Measurements from ENCODE around the gene ACE.

Gene ACE

GRCh38 chr17:63490858-63491400 lies 14.1 kb downstream of the ACE start:
- DNase-seq (ENCODE audit: low read depth in 1 of 2, low spot score in 1 of 2), result no peak

GRCh38 chr17:63491413-63491812 lies 14.6 kb downstream of the ACE start:
- no peak for DNase-seq (ENCODE audit: low read depth in 1 of 2, low spot score in 1 of 2)

DNA sequence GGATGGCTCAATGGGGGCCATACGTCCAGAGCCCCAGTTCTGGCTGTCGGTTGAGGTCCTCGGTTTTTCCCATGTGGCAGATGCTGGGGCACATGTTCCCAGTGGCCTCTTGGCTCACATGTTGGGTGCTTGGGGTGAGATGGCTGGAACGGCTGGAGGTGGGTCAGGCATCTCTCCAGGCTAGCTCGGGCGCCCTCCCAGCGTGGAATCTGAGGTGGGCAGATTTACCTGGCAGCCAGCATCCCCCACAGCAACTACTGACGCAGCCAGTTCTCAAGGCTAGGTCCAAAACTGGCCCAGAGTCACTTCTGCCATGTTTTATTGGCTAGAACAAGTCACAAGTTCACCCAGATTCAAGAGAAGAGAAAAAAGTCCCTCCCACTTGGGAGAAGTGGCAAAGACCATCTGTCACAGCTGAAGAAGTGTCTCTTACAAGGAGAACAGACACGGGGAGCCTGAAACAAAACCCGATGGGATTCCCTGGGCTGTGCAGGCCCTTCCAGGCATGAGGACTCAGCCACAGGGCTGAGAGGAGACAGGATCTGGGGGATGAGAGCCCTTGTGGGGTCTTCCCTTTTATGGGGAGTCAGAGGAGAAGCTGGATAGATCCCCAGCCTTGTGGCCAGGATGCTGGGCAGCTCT lies 15.2 kb downstream of the ACE start:
- no peak for DNase-seq (ENCODE audit: low read depth in 1 of 2, low spot score in 1 of 2)

DNA sequence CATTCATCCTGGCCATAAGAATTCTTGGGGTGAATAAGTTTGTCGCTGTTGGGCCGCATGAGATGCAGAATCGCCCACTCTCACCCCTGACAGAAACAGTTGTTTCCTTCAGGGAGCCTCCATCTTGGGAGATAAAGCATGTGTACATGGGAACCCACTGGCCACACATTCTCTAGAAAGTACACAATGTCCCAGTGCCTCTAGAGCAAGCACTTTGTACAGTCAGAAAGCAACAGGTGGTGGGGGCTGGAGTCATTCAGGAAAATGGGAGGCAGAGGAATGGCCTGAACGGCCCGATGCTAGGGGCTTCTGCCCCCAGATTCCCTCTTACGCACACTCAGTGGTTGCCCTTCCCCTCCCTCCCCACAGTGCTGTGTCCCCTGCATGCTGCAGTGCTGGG lies 16.1 kb downstream of the ACE start:
- DNase-seq (ENCODE audit: low read depth in 1 of 2, low spot score in 1 of 2), result no peak

- no peak for DNase-seq (ENCODE audit: low read depth in 1 of 2, low spot score in 1 of 2)
Observed at GRCh38 chr17:63493411-63493810, 16.6 kb downstream of the ACE start.

DNA sequence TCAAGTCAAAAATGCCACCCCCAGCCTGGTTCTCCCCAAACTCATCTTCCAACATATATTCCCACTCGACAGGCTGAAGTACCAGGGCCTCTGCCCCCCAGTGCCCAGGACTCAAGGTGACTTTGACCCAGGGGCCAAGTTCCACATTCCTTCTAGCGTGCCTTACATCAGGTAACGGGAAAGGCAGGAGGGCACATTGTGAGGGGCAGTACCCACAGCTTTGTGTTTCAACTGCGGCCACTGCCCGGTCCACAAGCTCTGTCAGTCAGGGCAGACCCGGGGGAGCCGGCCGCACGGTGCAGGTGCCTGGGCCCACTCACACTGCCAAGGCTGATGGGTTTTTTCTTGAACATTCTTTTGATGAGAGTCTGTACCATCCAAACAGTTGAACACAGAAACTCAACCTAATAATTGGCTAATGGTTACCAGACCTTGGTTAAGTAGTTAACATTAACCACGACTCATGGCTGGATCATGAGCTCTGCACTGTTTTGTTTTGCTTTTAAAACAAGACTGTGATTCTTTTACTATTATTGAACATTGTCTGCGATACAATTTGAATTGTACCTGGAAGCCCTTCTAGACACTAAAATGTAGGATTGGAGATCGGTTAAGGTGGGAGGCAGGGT lies 17.6 kb downstream of the ACE start:
- DNase-seq (ENCODE audit: low read depth in 1 of 2, low spot score in 1 of 2), result no peak

- DNase-seq (ENCODE audit: low read depth in 1 of 2, low spot score in 1 of 2), result no peak
Observed at GRCh38 chr17:63495491-63495890, 18.6 kb downstream of the ACE start.

DNA sequence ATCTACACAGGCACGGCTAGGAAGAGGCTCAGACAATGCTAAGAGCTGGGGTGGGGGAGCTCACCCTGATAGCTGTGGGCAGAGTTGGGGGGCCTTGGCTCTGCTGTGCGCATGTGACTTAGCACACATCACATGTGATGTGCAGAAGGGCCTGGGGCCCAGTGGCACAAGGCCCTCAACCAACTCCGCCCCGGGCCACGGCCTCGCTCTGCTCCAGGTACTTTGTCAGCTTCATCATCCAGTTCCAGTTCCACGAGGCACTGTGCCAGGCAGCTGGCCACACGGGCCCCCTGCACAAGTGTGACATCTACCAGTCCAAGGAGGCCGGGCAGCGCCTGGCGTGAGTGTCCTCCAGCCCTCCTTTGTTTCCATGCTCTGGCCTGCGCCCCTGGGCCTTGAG lies 19.3 kb downstream of the ACE start:
- DNase-seq (ENCODE audit: low read depth in 1 of 2, low spot score in 1 of 2), result no peak

DNA sequence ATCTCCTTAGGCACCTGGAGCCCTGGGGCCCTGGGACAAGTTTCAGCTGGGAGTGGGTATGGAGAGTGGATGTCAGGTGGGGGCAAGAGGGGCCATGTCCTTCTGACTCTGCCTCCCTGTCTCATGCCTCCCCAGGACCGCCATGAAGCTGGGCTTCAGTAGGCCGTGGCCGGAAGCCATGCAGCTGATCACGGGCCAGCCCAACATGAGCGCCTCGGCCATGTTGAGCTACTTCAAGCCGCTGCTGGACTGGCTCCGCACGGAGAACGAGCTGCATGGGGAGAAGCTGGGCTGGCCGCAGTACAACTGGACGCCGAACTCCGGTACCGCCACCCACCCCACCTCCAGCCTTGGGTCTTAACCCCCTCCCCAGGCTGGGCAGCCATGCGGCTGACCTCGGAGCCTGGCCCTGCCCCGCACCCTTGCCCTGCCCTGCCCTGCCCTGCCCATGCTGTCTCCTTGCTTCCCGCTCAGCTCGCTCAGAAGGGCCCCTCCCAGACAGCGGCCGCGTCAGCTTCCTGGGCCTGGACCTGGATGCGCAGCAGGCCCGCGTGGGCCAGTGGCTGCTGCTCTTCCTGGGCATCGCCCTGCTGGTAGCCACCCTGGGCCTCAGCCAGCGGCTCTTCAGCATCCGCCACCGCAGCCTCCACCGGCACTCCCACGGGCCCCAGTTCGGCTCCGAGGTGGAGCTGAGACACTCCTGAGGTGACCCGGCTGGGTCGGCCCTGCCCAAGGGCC lies 20.0 kb downstream of the ACE start:
- no peak for DNase-seq (ENCODE audit: low read depth in 1 of 2, low spot score in 1 of 2)

GRCh38 chr17:63497708-63498483 lies 21.0 kb downstream of the ACE start:
- no peak for DNase-seq (ENCODE audit: low read depth in 1 of 2, low spot score in 1 of 2)

DNA sequence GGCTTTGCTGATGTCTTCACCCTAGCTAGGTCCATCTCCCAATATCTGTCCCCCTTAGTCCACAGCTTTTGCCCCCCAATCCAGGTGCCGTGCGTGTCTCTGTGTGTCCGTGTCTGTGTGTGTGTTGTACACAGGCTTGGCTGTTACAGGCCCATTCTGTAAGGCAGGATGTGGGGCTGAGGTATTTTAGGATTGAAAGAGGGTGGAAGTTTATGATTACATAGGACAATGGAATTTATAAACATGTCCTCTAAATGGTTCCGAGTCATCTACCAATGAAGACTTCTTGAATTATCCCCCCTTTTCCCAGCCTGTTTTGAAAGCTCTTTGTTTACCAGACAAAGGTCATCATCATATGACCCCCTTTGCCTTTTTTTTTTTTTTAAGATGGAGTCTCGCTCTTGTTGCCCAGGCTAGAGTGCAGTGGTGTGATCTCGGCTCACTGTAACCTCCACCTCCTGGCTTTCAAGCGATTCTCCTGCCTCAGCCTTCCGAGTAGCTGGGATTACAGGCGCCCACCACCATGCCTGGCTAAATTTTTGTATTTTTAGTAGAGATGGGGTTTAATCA lies 21.9 kb downstream of the ACE start:
- DNase-seq (ENCODE audit: low read depth in 1 of 2, low spot score in 1 of 2), result no peak

DNA sequence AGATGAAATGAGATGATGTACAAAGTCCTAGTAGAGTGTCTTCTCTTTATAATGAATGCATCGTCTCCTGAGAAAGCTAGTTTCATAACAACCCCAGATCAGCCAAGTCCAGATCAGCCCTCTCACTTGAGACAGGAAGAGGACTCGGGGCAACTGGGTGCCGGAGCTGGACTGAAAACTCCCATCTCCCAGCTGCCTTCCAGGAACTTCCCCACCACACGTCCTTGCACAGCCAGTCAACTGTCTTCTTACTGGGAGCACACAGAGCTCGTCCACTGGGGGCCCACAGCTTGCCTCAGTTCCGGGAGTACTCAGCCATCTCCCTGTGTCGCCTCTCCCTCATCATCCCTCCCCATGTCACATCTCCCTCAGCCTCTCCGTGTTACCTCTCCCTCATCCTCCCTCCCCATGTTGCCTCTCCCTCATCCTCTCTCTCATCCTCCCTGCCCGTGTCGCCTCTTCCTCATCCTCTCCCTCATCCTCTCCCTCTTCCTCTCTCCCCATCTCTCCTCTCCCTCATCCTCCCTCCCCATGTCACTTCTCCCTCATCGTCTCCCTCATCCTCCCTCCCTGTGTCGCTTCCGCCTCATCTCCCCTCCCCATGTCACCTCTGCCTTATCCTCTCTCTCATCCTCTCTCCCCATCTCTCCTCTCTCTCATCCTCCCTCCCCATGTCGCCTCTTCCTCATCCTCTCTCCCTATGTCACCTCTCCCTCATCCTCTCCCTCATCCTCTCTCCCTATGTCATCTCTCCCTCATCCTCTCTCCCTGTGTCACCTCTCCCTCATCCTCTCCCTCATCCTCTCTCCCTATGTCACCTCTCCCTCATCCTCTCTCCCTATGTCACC lies 23.9 kb downstream of the ACE start:
- no peak for DNase-seq (ENCODE audit: low read depth in 1 of 2, low spot score in 1 of 2)

- no peak for DNase-seq (ENCODE audit: low read depth in 1 of 2, low spot score in 1 of 2)
Observed at GRCh38 chr17:63503341-63503705, 26.5 kb downstream of the ACE start.

DNA sequence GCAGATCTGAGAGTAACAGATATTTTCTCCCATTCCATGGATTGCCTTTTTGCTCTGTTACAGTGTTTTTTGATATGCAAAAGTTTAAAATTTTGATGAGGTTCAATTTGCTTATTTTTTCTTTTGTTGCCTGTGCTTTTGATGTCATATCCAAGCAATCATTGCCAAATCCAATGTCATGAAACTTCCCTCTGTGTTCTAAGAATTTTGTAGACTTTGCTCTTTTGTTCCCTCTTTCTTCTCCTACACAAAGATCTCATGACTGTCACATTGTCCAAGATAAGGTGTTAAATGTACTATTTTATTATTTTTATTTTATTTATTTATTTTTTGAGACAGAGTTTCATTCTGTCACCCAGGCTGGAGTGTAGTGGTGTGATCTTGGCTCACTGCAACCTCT lies 27.4 kb downstream of the ACE start:
- DNase-seq (ENCODE audit: low read depth in 1 of 2, low spot score in 1 of 2), result no peak

DNA sequence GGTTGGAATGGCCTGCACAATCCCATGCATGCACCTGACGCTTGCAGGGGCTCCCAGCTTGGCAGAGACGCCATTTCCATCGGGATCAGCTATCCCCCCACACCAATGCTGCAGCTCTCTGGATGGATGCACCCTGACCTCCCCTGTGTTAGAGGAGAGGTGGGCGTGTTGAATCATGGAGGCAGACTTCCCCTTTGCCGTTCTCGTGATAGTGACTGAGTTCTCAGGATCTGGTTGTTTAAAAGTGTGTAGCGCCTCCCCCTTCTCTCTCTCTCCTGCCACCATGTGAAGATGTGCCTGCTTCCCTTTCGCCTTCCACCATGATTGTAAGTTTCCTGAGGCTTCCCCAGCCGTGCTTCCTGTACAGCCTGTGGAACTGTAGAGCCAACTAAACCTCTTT lies 28.5 kb downstream of the ACE start:
- DNase-seq (ENCODE audit: low read depth in 1 of 2, low spot score in 1 of 2), result no peak

DNA sequence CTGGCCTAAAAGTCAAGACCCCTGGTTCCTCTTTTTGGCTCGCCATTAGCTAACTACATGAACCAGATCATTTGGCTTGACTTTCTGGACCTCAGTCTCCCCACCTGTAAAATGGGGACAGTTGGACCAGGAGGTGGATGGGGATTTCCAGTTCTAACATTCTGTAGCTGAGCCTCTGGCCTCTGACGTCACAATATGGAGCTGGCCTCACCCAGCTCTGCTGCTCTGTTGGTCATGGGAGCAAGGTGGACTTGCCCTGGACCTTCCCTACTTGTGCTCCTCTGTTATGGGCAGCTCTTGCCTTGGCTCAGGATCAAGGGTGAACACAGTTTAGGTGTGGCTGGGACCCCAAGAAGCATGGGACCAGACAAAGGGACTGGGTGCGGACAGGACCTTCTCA lies 29.8 kb downstream of the ACE start:
- no peak for DNase-seq (ENCODE audit: low read depth in 1 of 2, low spot score in 1 of 2)

DNA sequence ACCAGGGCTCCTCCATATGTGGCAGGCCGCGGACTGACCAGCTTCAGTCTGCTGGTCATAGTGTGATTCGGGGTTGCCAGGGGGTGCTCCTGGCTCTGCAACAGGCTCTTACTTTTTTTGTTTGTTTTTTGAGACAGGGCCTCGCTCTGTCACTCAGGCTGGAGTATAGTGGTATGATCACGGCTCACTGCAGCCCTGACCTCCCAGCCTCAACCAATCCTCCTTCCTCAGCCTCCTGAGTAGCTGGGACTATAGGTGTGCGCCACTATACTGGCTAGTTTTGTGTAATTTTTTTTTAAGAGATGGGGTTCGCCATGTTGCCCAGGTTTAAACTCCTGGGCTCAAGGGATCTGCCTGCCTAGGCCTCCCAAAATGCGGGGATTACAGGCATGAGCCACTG lies 34.5 kb downstream of the ACE start:
- no peak for DNase-seq (ENCODE audit: low read depth in 1 of 2, low spot score in 1 of 2)

GRCh38 chr17:63512388-63512787 lies 35.5 kb downstream of the ACE start:
- no peak for DNase-seq (ENCODE audit: low read depth in 1 of 2, low spot score in 1 of 2)

GRCh38 chr17:63512896-63513644 lies 36.2 kb downstream of the ACE start:
- no peak for DNase-seq (ENCODE audit: low read depth in 1 of 2, low spot score in 1 of 2)

DNA sequence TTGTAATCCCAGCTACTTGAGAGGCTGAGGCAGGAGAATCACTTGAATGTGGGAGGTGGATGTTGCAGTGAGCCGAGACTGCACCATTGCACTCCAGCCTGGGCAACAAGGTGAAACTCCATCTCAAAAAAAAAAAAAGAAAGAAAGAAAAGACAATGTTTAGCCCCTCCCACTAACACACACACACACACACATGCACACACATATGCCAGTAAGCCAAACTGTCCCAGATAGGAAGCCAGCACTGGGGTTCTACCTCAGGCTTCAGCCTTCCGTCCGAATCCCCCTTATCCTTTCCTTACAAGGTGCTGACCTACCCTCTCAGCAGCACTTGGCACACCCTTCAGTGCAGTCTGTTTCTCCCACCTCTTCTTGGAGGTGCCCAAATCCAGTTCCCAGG lies 37.6 kb downstream of the ACE start:
- no peak for DNase-seq (ENCODE audit: low read depth in 1 of 2, low spot score in 1 of 2)

Data from stimulated activated CD4-positive, alpha-beta T cell treated with anti-CD3 and anti-CD28 coated beads, Interleukin-15, amount 100 ng/mL, for 1 hour (primary cell).